SU-DHL-6 (cell line): ENCODE measurements around the gene RAB26.

Experiments
- EZH2phosphoT487 ChIP-seq: fragments of 200-600 bp; sonication (generic), shearing (Covaris generic); conservative IDR thresholded peaks from 2 replicates; pipeline ENCODE4 v1.6.1; 2018; ENCODE audit warnings: mild to moderate bottlenecking, antibody characterized with exemption, low read length, moderate library complexity, mixed read lengths
- TF ChIP-seq, protein P1 (sequence below): fragments of 200-600 bp; sonication (generic); IDR thresholded peaks from one replicate; pipeline ENCODE4 v1.5.1; 2017; ENCODE audit warnings: antibody characterized with exemption, mild to moderate bottlenecking, low read length, moderate library complexity; ENCODE audit not compliant: insufficient read depth, poor library complexity, severe bottlenecking

GRCh38 chr16:2159175-2159838 is 10.9 kb downstream of the RAB26 start:
- no peak for TF ChIP-seq EZH2phosphoT487
- TF ChIP-seq, protein P1, sequence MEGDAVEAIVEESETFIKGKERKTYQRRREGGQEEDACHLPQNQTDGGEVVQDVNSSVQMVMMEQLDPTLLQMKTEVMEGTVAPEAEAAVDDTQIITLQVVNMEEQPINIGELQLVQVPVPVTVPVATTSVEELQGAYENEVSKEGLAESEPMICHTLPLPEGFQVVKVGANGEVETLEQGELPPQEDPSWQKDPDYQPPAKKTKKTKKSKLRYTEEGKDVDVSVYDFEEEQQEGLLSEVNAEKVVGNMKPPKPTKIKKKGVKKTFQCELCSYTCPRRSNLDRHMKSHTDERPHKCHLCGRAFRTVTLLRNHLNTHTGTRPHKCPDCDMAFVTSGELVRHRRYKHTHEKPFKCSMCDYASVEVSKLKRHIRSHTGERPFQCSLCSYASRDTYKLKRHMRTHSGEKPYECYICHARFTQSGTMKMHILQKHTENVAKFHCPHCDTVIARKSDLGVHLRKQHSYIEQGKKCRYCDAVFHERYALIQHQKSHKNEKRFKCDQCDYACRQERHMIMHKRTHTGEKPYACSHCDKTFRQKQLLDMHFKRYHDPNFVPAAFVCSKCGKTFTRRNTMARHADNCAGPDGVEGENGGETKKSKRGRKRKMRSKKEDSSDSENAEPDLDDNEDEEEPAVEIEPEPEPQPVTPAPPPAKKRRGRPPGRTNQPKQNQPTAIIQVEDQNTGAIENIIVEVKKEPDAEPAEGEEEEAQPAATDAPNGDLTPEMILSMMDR: no peak
